NCI-H128 (cell line): ENCODE measurements around the gene FGF12.
A peak's percentile ranks its signal among the peaks of the same experiment; 100 is the strongest.

Source experiments
- DNase-seq: peaks from one replicate; lab custom pipeline; 2025; ENCODE audit not compliant: unreplicated experiment; lab: John Stamatoyannopoulos, UW

Gene FGF12

GRCh38 chr3:192216067-192216466, 511.3 kb downstream of the FGF12 start:
- no peak for DNase-seq

DNA sequence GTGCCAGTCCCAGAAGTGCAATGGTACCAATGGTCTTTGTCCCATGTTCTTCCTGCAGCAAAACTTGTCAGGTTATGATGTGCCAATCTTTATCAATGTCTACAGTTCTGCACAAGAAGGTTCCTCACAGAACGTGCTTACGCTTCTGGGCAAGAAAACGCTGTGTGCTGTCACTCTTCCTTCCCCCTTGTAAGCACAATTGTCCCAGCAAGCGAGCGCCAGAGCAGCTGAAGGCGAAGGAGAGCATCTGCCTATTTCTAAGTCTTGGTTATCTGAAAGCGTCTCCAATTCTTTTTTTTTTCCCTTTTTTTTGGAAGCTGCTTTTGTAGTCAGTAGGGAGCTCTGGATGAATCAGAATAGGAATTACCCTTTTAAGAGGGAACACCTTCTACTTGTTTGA, 514.4 kb downstream of the FGF12 start:
- no peak for DNase-seq

GRCh38 chr3:192212335-192212734, 515.0 kb downstream of the FGF12 start:
- no peak for DNase-seq

GRCh38 chr3:192207651-192208050, 519.7 kb downstream of the FGF12 start:
- peak; percentile 3 for DNase-seq

GRCh38 chr3:192207239-192207638, 520.1 kb downstream of the FGF12 start:
- no peak for DNase-seq

DNA sequence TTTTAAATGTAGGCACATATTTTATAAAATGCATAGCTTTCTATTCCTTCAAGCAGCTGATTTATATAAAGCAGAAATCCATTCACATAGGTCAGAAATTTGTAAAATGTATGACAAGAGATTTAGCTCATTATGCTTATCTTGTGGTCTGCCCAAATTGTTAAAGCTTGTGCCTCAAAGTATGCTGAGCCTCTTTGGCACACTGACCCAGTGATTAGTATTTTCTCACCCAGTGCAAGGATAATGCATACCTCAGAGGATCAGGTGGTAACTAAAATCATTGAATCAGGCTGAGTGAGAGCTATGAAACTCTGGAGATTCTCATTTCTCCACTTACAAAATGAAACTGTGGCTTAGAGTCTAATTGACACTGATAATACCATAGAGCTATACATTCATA, 533.3 kb downstream of the FGF12 start:
- DNase-seq, result no peak

DNA sequence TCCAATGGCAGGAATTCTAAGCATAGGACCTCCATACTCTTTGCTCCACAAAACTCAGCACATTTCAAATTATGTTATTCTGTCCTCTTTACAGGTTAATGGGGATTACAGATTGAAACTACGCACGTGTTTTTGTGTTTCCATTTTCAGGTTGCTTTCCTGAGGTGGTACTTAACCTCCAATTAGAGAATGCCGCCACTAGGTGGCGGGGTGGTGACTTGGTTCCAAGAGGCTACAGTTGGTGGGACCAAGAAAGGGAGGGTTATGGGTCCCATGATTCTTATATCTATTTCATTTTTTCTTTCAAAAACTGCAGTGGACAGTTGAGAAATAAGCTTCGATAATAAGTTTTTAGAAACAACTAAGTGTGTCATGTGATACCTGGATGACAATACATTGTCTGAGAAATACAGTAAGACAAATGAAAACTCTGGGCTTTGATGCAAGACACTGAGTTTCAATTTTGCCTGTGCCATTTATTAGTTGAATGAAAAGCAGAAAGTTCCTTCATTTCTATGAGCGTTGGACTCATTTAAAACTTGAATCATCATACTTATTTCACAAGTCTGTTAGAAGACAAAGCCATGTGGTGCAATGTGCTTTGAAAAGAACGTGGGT, 539.0 kb downstream of the FGF12 start:
- no peak for DNase-seq

- no peak for DNase-seq
Measured at GRCh38 chr3:192187485-192188051, 539.8 kb downstream of the FGF12 start.

- DNase-seq, result no peak
Measured at GRCh38 chr3:192186498-192186897, 540.8 kb downstream of the FGF12 start.

DNA sequence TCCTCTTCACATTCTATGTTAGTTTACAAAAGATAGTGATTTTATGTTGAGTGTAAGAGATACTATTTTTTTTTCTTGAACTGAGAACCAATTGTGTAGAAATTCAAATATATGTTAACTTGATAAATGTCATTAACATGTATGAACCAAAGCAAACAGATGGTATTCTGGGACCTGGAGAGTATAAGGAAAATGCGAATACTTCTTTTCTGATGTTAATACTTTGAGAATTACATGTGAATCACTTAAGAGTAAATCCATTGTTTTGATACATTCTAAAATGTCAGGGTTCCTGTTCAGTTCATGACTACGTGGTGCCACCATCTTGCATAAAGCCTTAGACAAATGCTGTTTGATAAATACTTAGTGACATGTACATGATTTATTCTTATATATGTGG, 541.3 kb downstream of the FGF12 start:
- no peak for DNase-seq

DNA sequence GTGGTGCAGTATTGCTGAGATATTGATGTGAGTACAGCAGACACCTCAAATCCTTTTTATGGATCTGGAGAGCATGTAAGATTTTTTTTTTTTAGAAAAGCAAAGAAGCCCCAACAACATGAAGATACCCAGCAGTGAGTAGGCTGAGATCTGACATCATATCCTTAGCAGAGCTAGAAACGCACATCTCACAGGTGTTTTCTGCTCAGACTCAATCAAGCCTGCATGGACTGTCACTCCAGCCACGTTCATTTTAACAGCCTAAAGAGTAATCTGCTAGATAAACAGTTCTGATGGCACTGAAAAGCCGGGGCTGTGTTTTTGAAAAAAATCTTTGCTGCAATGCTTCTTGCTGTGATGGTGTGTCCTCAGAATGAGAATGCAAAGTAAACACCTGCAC, 544.2 kb downstream of the FGF12 start:
- no peak for DNase-seq

- DNase-seq, result no peak
Measured at GRCh38 chr3:192181151-192181550, 546.2 kb downstream of the FGF12 start.

- DNase-seq, result no peak
Measured at GRCh38 chr3:192177383-192177782, 550.0 kb downstream of the FGF12 start.

DNA sequence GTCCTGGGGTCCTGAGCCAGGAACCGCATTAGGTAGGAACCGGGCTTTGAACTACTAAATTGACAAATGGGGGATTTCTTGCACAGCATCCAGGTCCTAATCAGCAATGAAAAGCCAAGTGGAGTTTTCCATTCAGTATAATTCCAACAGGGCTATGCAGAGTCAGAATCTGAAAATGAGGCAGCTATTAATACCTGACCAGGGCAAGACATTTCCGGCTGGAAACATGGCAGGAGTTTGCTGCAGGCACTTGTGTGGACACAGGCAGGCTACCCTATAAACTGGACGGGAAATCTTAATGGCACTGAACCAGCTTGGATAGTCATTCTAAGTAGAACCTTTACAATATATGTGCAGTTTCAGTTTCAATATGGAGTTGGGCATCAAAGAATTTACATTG, 553.1 kb downstream of the FGF12 start:
- no peak for DNase-seq

GRCh38 chr3:192171213-192171612, 556.1 kb downstream of the FGF12 start:
- DNase-seq, result no peak

- no peak for DNase-seq
Measured at GRCh38 chr3:192170659-192171058, 556.7 kb downstream of the FGF12 start.

GRCh38 chr3:192170031-192170430, 557.3 kb downstream of the FGF12 start:
- DNase-seq, result no peak

- DNase-seq, result no peak
Measured at GRCh38 chr3:192169332-192169915, 557.9 kb downstream of the FGF12 start.

DNA sequence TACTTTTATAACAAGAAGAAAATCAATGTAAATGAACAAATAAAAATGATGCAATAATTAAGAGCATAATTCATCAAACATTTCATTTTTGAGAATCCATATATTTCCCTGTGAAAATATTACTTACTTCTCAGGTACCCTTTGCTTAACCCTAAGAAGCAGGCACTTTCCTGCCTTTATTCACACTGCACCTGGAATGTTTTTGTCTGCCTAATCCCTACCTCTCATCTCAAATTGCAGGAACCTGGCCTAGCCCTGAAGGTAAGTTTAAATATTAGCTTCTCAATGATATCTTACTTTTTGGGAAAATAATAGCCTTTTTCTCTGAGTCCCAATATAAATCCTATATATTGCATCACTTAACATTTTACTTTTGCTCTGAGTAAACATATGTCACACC, 559.1 kb downstream of the FGF12 start:
- DNase-seq, result no peak

GRCh38 chr3:192165552-192165951, 561.8 kb downstream of the FGF12 start:
- DNase-seq, result no peak

DNA sequence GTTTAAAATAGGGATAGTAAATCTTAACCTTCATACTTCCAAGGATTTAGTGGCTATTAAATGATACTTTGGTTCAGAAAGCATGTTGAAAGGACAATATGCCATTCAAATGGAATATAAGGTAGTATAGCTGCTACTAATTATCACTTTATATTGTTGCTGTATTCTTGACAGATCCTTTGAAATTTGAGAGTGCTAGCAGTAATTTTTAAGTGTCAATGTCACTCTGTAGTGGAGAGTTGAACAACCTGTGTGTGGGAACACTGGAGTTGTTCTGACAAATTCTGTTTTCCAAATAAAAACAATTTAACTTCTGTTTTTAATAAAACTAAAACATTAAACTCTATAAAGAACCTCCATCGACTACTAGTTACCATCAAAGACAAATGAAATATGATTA, 565.7 kb downstream of the FGF12 start:
- no peak for DNase-seq

- DNase-seq, result no peak
Measured at GRCh38 chr3:192156382-192156781, 571.0 kb downstream of the FGF12 start.

GRCh38 chr3:192155194-192155593, 572.1 kb downstream of the FGF12 start:
- no peak for DNase-seq
